Fibroblast of peridontal ligament (primary cell): ENCODE measurements around the gene STAMBPL1.
A peak's percentile ranks its signal among the peaks of the same experiment; 100 is the strongest.
"Not testable (repeated sequence)": the region's sequence is repeated elsewhere in the genome, so short reads cannot be mapped to it uniquely, and the experiment has no call there.

Experiments used
- DNase-seq: peaks from one replicate; pipeline ENCODE4 v3.0.0-alpha.2; 2010; ENCODE audit errors: extremely low read depth

STAMBPL1 gene

DNA sequence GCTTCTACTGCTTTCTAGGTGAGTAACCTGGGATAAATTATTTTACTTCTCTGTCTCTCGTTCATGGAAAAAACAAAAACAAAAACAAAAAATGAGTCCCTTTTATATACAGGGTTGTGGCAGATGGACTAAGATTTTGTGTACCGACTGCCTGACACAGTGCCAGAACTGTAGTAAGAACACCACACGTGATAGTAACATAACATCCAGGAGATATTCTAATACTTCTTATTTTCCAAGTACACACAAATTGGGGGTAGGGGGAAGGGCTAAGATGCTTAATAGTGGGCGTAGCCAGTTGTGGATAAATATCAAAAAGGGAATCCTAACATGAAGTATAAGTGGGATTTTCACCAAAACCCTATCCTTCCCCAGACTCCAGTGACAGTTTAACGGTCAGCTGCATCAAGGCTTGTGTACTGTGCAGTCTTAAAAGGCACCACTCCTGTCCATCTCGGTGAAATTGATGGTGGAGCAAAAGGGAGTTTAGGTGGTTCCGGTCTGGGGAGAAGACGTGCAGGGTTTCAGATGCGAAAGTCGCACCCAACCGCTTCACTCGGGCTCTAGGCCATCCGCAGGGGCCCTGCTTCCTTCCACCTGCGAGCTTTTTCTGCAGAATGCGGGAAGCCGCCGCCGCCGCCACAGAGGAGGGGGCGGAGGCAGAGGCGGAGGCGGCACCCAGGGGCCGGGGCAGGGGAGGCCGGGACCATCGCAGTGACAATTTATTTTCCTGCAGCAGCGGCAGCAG lies at the start of gene STAMBPL1:
Gene STAMBPL1 (plus strand): TSS at position 712 of the 748 bp plus-strand sequence. CDS start 21,464 bp downstream, outside the sequence.
- DNase-seq = no peak

DNA sequence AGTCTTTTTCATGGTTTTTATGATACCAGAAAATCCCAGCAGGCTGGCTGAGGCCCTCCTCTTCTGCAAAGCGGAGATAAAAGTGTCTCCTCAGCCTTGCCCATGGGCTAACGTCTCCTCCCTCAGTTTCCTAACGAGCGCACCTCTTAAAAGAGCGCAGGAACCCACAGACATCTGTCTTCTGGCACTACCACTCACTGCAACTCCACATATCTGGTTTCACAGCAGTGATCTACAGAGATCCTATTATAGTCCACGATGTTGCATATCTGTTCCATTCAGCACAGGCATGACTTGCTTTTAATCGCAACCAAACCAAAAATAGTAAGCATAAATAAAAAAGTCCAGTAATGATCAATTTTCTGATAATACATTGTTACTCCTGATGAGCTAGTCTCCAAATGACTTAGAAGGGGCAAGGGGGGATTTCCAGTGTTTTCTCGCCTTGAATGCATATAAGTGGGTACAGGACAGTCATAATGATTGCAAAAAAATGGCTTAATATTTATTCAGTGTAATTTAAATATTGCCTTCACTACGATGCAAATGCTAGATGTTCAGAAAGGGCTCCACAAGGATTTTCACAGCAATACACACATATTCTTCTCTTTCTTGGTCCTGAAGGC lies 49.3 kb upstream of the STAMBPL1 start:
- DNase-seq = no peak

DNA sequence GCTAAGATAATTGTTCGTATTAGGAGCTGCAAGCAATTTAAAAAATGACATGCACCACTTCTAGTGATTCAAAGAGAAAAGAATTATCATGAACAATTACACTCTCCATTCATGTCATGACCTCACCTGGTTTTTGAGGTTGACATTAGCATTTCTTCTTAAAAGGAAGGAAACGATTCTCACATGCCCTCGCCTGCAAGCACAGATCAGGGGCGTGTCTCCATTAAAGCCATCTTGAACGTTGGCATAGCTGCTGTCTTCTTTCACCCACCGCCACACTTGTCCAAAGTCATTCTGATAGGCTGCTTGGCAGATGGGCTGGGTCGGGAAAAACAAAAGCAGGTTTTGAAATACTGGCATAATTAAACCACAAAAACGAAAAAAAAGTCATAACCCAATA lies 48.3 kb upstream of the STAMBPL1 start:
- DNase-seq = no peak

DNA sequence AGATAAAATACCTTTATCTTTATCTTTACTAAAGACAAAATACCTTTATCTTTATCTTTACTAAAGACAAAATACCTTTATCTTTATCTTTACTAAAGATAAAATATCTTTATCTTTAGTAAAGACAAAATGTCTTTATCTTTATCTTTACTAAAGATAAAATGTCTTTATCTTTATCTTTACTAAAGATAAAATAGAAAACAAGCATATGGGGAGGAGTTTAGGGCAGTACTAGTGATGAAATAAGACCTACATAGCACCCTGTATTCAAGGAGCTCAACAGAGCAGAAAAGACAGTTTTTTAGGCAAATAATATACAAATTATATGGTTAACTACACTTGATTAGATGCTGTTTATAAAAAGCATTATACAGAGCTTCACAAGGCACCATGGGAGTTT lies 47.7 kb upstream of the STAMBPL1 start:
- DNase-seq = no peak

DNA sequence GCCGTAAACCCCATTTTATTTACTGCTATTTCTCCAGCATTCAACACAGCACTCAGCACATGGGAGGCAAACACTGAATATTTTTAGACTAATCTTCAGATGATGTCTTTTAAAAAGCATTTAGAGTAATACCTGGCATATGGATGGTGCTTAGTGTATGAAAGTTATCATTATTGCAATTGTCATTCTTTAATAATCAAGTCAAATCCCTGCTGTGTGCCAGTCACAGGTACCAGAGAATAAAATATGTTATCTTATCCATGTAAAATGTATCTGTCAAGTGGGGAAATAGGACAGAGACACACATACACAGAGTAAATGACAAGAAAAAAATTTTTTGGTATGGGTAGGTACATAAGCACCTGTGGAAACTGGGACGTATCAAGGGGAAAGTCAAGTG lies 46.9 kb upstream of the STAMBPL1 start:
- no peak for DNase-seq

DNA sequence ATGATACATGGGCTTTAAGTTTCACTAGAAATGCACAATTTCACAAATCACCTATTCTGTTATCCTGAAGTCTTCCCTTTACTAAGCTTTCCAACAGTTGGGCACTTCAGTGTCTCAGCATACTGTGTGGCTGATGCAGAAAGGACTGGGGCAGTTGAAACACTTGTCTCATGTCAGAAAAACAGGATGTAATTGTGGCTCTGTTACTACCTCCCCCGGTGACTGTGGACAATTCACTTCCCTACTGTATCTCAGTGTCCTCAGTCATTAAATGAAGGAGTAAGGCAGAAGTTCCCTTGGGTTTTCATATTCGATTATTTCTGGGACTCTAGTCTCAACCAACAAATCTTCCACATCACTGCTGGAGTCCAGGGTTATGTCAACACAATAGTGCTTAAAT lies 46.3 kb upstream of the STAMBPL1 start:
- DNase-seq = no peak

DNA sequence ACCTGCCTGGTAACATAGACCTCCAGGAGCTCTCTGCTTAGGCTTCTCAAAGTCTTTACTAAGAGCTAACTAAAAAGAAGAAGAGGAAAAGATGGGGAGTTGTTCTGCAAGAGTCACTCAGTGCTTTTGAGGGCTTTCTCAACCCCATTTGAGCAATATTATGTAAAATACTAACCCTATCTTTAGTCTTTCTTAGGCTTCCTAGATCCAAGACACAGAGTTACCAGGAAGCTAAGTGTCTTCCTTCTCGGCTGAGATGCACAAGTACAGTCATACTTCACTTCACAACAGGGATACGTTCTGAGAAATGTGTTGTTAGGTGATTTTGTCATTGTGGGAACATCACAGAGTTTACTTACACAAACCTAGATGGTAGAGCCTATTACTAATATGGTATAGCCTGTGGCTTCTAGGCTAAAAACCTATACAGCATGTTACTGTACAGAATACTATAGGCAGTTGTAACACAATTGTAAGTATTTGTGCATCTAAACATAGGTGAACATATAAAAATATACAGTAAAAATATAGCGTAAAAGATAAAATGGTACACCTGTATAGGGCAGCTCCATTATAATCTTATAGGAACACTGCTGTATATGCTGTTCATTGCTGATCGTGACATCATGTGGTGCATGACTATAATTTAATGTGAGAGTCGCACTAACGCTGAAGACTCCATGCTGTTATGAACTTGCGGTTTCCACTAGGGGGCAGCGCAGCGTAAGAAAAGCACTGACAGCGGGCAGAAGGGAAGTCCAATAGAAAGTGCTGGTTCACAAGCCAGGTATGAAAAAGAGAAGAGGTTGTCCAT lies 44.7 kb upstream of the STAMBPL1 start:
- peak; percentile 91 for DNase-seq

DNA sequence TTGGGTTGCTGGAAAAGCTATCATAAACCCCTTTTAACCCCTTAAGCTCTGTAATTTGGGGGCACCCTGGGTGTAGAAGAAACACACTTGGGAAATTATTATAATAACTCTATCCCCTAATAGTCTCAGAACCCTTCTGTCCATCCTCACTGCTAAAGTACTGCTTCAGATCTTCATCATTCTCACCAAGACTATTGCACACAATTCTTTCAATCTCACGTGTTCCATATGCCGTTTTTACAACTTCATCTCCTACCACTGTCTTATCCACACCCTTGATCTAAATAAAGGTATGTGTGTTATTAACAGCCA lies 44.2 kb upstream of the STAMBPL1 start:
- DNase-seq = no peak

DNA sequence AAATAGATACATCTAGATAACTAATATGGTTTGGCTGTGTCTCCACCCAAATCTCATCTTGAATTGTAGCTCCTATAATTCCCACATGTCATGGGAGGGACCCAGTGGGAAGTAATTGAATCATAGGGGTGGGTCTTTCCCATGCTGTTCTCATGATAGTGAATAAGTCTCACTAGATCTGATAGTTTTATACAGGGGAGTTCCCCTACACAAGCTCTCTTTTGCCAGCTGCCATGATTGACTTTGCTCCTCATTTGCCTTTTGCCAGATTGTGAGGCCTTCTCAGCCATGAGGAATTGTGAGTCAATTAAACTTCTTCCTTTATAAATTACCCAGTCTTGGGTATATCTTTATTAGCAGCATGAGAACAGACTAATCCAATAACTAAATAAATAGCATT lies 42.4 kb upstream of the STAMBPL1 start:
- DNase-seq = not testable (repeated sequence)

DNA sequence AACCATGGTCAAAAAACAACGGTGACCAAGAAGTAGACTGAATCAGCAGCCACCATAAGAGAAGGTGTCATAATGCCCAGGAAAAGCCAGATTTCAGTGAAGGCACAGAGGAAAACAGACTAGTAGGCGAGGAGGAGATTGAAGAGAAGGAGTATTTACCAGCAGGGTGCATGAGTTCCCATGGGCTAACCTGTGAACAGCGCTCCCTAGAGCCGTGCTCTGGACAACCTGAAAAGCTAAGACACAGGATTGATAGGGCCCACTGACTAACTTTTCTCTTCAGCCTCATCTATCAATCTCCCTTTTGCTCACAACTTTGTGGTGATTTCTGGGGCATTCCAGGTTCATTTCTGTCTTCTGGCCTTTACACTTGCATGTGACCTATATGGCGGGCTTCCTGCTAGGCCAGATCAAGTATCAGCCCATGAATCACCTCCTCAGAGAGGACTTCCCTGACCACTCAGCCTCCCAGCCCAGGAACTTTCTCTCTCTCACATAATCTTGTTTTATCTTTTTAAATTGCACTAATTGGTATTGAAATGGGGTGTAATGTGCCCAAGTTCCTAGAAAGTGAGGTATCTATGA lies 41.2 kb upstream of the STAMBPL1 start:
- DNase-seq = no peak

DNA sequence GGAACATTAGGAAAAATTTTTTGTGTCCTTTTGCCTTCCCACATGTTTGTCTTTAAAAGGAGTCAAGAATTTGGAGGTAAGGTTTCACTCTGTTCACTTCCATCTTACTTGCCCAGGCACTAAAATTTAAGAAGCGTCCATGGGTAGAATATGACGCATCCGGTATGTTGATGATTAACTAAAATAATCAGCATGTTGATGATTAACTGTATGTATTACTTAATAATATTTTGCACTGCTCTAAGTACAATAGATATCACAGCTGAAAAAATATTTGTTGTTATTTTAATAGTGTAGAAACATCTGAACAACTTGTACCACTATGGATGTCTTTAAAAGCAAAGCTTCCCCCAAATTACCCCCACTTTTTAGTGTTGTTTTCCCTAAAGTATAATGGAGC lies 39.9 kb upstream of the STAMBPL1 start:
- no peak for DNase-seq

DNA sequence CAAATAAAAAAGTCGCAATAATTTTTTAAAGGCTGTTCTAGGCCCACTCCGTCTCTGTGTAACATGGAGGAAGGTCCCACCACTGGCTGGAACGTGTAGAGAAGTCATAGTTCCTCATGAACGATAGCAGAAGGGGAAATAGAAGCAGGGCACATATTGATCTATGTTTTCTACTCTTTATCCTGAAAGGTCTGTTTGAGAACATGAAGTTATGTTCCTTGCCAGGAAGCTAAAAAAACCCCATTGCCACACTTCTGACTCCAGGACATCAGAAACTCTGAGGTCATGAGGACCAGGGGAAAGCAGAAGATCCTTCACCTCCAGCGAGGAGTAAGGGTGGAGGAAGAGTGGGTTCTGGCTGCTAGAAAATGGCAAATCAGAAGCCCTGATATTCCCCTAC lies 39.2 kb upstream of the STAMBPL1 start:
- no peak for DNase-seq

DNA sequence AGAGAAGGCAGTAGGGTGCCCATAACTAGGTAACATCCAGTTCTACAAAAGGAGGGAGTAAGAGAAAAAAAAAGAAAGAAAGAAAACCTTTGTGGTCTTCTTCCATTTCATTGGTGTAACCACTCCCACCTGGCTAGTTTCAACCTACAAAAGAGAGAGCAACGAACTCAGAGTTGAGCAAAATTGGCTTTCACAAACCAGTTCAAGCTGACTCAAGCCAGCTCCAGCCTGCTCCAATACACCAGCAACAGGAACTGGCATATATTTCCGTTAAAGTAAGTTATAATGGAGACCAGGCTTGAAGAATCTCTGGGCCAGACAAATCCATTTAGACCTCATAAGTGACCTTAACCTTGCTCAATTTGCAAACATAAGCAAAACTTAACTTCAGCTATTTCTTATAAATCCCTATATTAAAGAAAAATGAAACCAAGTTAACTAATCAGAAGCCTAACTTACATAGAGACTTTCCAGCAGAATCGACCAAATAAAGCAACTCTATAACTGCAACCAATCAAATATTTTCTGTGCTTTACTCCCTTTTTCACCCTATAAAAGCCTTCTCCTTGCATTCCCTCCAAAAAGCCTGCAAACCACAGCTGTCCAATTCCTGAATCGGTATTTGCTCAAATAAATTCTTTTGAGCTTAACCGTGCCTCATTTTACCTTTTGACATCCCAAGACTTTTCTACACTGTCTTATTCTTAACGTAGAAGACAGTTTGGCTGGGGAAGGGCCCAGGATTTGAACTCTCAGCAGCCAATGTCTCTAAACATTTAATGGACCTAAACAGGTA lies 38.5 kb upstream of the STAMBPL1 start:
- DNase-seq = no peak

DNA sequence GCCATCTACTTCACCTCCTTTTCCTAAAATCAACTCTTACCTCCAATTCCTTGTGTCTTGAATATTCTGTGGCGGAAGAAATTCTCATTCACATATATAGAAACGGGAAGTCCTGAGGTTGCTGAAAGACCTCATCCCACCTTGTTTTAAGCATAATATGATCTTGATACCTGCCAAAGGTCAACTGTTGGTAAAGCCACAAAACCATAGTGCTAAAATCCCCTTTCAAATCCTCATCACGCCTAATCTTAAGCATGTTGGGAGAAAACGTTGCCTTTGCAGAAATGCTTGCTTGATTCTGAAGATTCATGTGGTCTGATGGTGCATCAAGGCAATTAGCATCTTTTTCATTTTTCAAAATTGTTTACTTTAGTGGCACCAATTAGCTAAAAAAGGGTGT lies 36.9 kb upstream of the STAMBPL1 start:
- no peak for DNase-seq

DNA sequence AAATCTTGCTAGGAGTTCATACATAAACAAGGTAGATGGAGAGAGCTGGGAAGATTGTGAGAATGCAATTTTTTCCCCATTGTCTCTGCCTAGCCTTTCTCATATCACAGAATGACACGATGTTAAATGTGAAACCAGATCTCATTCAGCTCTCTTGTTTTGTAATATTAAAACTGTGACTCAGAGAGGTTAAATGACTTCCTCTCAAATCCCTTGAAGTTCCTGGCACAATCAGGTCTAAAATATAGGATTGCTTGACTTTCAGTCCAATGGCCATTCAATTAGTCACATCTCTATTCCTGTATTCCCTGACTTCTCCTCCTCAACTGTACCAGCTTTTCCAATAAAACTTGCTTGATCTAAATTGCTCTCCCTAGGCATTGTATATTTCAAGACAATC lies 31.5 kb upstream of the STAMBPL1 start:
- DNase-seq = peak; percentile 80

DNA sequence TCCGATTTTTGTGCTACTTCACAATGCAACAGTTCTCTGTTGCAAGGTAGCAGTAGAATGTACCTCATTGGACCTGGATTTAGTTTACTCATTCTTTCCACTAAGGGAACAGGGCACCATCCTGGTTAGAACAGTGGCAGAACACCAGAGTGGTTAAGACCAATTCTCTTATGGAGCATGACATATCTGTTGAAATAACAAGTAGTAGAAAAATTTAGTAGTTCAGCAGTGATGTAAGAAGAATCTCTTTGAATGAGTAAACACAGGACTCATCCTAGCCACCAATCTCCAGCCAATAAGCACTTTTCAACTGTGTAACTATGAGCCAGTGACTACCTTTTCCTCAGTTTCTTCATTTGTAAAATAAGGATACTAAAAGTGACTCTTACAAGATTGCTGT lies 30.8 kb upstream of the STAMBPL1 start:
- peak; percentile 46 for DNase-seq

DNA sequence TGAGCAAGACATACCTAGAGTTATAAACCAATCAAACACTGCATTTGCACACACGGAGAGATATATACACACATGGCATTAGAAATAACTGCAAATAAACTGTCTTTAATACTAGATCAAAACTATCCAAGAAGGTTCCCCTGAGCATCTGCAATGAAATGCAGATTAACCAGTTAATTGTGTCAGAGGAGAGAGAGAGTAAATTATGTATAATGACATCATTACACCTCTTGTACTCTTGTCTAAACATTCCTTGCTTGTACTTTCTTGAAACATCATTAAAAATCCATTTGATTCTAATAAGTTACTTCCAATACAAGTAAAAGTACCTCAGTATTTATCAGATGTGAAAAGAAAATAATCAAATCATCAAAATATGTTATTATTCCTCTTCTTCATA lies 29.3 kb upstream of the STAMBPL1 start:
- DNase-seq = no peak

DNA sequence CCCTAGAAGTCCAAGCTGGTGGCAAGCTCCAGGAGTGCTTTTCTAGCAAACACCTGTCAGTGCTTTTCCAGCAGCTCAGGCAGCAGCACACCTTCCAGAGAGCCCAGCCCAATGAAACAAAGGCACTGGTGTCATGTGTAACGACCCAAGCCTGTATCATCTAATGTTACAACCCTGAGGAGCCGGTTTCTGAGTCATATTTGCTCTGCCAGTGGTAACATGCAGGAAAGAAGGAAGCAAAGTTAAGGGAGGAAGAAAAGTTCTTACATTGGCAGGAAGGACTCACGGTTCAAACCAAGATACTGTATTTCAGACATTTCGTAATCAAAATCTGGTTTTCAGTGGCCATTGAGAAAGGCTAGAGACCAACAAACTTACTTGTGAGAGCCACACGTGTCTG lies 28.3 kb upstream of the STAMBPL1 start, which contains the start of gene ANKRD22:
Gene ANKRD22 (minus strand): TSS at position 139 of the 400 bp plus-strand sequence. CDS start 237 bp downstream, outside the sequence.
- peak; percentile 58 for DNase-seq

DNA sequence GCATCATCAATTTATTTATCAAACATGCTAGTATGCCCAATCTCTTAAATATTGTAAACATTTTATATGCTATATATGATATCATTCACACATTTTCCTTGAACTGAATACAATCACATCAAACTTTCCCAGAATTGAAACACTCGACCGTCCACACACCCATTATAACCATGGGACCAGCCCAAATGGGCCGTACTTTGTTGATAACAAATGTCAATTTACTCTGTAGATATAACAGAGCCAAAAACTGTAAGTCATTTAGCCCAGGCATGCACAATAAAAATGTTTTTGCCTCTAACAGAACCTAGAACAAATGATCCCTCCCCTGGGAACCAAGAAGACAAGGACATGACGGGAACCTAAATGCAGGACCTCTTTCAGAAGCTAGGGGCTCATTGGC lies 27.7 kb upstream of the STAMBPL1 start:
- no peak for DNase-seq

DNA sequence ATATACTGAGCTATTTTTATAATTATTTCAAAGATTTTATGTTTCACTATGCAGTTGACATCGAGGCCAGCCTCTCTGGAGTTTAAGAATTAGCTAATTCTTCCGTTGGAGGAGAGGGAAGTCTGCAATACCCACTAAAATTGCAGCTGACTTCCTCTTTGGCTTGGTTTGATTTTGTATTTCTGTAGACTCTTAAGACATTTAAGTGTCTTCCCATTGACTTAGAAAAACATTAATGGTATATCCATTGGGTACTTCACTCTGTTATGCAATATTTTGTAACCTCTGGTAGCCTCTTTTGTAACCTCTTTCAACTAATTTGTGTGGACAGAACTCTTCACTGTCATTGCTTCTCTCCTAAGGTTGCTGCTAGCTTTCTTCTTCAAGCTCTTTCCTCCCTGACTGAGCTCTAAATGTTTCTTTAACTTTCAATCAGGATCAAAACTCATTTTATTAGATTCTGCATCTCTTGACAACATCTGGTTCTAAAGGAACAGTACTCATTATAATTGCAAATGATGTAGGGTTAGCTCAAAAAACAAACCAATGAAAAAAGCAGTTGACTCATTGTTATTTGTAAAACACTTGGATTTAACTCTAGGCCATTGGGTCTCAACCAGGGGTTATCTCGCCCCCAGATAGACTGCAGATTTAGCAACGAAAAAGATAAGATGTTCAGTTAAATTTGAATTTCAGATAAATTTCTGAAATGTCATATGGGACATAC lies 26.7 kb upstream of the STAMBPL1 start:
- DNase-seq = no peak

DNA sequence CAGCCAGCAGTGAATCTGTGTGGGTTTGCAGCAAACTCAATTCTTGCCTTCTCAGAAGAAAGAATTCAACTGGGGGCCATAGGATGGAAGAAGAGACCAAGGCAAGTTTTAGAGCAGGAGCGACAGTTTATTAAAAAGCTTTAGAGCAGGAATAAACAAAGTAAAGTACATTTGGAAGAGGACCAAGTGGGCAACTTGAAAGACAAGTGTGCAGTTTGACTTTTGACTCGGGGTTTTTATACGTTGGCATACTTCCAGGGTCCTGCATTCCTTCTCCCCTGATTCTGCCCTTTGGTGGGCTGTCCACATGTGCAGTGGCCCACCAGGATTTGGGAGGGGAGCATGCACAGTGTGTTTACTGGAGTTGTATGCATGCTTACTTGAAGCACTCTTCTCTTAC lies 25.4 kb upstream of the STAMBPL1 start:
- DNase-seq = no peak
